ENCODE results near the gene EPB41L4B. TPM values are rescaled to one million over a fixed set of nuclear protein-coding genes. Genes with fewer than 3 reads are reported as not detected.

Gene EPB41L4B
- polyA plus RNA-seq, 1 donor from 2014 or later = 4.1 TPM

GRCh38 chr9:109272045-109272444, 48.8 kb downstream of the EPB41L4B start:
- Histone ChIP-seq H3K9me3 (ENCODE audit: low read length) (no peaks in the 10 kb centered on the region), H4K20me1 (ENCODE audit: insufficient read depth) (no peaks in the 10 kb centered on the region), H3K27me3 (ENCODE audit: insufficient read depth, low read depth, low read length) (no peaks in the 10 kb centered on the region), H3K9ac (ENCODE audit: low read length) (no peak overlapping the region), H3K9me2 (ENCODE audit: insufficient read depth, low read length) (no peaks in the 10 kb centered on the region), H3K4me2 (ENCODE audit: low read length) (no peak overlapping the region), H3K36me3 (ENCODE audit: insufficient read depth, low read length) (no peaks in the 10 kb centered on the region), H2AFZ (ENCODE audit: low read depth, low read length) (no peak overlapping the region), H3F3A (ENCODE audit: insufficient read depth, low read length, poor library complexity, severe bottlenecking) (no peaks in the 10 kb centered on the region), H3K27ac (ENCODE audit: low read length) (no peak overlapping the region), H3K79me2 (replicated peaks; ENCODE audit: insufficient read depth, low read length) (no peaks in the 10 kb centered on the region), H3K4me3 (ENCODE audit: low read length) (no peak overlapping the region)
- no peak for TF ChIP-seq MXI1 (conservative IDR thresholded peaks at IDR 0.05; ENCODE audit: poor library complexity, severe bottlenecking)

GRCh38 chr9:109270971-109271925, 49.6 kb downstream of the EPB41L4B start:
- Histone ChIP-seq H3K4me3 (ENCODE audit: low read length) (no peak overlapping the region), H3K9ac (ENCODE audit: low read length) (no peak overlapping the region), H3F3A (ENCODE audit: insufficient read depth, low read length, poor library complexity, severe bottlenecking) (no peaks in the 10 kb centered on the region), H4K20me1 (ENCODE audit: insufficient read depth) (no peaks in the 10 kb centered on the region), H3K79me2 (replicated peaks; ENCODE audit: insufficient read depth, low read length) (no peaks in the 10 kb centered on the region), H3K27ac (ENCODE audit: low read length) (no peak overlapping the region), H3K36me3 (ENCODE audit: insufficient read depth, low read length) (no peaks in the 10 kb centered on the region), H2AFZ (ENCODE audit: low read depth, low read length) (no peak overlapping the region), H3K9me3 (ENCODE audit: low read length) (no peaks in the 10 kb centered on the region), H3K4me2 (ENCODE audit: low read length) (no peak overlapping the region), H3K9me2 (ENCODE audit: insufficient read depth, low read length) (no peaks in the 10 kb centered on the region), H3K27me3 (ENCODE audit: insufficient read depth, low read depth, low read length) (no peaks in the 10 kb centered on the region)
- TF ChIP-seq TAF1 (IDR thresholded peaks at IDR 0.05; ENCODE audit: low read depth) (no peak), MXI1 (conservative IDR thresholded peaks at IDR 0.05; ENCODE audit: poor library complexity, severe bottlenecking) (no peak), EP300 (conservative IDR thresholded peaks at IDR 0.05; ENCODE audit: poor library complexity, severe bottlenecking) (no peak), RAD21 (conservative IDR thresholded peaks at IDR 0.05) (no peak), SMC3 (conservative IDR thresholded peaks at IDR 0.05; ENCODE audit: poor library complexity) (no peak), EZH2 (IDR thresholded peaks at IDR 0.05; ENCODE audit: borderline replicate concordance, insufficient read depth, low read length, poor library complexity, severe bottlenecking) (no peak), POLR2AphosphoS5 (IDR thresholded peaks at IDR 0.05) (no peak)
- TF ChIP-seq, protein P1, sequence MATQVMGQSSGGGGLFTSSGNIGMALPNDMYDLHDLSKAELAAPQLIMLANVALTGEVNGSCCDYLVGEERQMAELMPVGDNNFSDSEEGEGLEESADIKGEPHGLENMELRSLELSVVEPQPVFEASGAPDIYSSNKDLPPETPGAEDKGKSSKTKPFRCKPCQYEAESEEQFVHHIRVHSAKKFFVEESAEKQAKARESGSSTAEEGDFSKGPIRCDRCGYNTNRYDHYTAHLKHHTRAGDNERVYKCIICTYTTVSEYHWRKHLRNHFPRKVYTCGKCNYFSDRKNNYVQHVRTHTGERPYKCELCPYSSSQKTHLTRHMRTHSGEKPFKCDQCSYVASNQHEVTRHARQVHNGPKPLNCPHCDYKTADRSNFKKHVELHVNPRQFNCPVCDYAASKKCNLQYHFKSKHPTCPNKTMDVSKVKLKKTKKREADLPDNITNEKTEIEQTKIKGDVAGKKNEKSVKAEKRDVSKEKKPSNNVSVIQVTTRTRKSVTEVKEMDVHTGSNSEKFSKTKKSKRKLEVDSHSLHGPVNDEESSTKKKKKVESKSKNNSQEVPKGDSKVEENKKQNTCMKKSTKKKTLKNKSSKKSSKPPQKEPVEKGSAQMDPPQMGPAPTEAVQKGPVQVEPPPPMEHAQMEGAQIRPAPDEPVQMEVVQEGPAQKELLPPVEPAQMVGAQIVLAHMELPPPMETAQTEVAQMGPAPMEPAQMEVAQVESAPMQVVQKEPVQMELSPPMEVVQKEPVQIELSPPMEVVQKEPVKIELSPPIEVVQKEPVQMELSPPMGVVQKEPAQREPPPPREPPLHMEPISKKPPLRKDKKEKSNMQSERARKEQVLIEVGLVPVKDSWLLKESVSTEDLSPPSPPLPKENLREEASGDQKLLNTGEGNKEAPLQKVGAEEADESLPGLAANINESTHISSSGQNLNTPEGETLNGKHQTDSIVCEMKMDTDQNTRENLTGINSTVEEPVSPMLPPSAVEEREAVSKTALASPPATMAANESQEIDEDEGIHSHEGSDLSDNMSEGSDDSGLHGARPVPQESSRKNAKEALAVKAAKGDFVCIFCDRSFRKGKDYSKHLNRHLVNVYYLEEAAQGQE (IDR thresholded peaks at IDR 0.05; ENCODE audit: borderline replicate concordance) = no peak
- TF ChIP-seq, protein P2, sequence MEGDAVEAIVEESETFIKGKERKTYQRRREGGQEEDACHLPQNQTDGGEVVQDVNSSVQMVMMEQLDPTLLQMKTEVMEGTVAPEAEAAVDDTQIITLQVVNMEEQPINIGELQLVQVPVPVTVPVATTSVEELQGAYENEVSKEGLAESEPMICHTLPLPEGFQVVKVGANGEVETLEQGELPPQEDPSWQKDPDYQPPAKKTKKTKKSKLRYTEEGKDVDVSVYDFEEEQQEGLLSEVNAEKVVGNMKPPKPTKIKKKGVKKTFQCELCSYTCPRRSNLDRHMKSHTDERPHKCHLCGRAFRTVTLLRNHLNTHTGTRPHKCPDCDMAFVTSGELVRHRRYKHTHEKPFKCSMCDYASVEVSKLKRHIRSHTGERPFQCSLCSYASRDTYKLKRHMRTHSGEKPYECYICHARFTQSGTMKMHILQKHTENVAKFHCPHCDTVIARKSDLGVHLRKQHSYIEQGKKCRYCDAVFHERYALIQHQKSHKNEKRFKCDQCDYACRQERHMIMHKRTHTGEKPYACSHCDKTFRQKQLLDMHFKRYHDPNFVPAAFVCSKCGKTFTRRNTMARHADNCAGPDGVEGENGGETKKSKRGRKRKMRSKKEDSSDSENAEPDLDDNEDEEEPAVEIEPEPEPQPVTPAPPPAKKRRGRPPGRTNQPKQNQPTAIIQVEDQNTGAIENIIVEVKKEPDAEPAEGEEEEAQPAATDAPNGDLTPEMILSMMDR (IDR thresholded peaks at IDR 0.05; ENCODE audit: poor library complexity, severe bottlenecking) = no peak

Measured in neural cell (in vitro differentiated cells).